Endothelial cell of umbilical vein (primary cell): ENCODE measurements around the gene AK5. TPM values are rescaled to one million over a fixed set of nuclear protein-coding genes. Genes with fewer than 3 reads are reported as not detected.

Source experiments
- BruUV-seq: library from RNA; stranded (reverse); fragments of 400-500 nt; replicated peaks from 2 replicates; lab custom pipeline; 2021; lab: Mats Ljungman, UMichigan
- CTCF ChIA-PET: fragments of 300-600, 350-600 bp; sonication (Branson Sonifier 250); formaldehyde crosslinking; loops from one replicate; lab custom pipeline; 2021; ENCODE audit warnings: antibody characterized with exemption, inconsistent platforms; lab: Charles Lee
- POLR2A ChIA-PET: fragments of 300-600, 350-600 bp; sonication (Branson Sonifier 250); formaldehyde crosslinking; loops from one replicate; lab custom pipeline; 2021; ENCODE audit warnings: antibody characterized with exemption, inconsistent platforms; lab: Charles Lee
- DNase-seq: peaks from one replicate; pipeline ENCODE4 v3.0.0-alpha.2; 2011; ENCODE audit warnings: low read depth, low spot score
- FAIRE-seq: peaks from 2 replicates; lab custom pipeline; 2011; peaks lifted over from hg19 to GRCh38; lab: Jason Lieb, UNC
- H2AFZ ChIP-seq: 2 replicates; pipeline ENCODE4 v1.6.0; 2012; ENCODE audit warnings: low read depth, low read length, control low read depth, inconsistent platforms
- H3K27ac ChIP-seq: 2 replicates; pipeline ENCODE4 v1.5.1; 2011; ENCODE audit warnings: low read depth, mild to moderate bottlenecking, control low read depth, low read length, moderate library complexity; ENCODE audit not compliant: insufficient read depth
- H3K27me3 ChIP-seq, 2 experiments: 2 replicates each; pipeline versions ENCODE4 v1.6.0 to v1.6.1; 2011; ENCODE audit warnings: low read length in 2 of 2, mixed read lengths in 1 of 2; ENCODE audit not compliant: control insufficient read depth in 2 of 2, insufficient read depth in 2 of 2
- H3K36me3 ChIP-seq, 2 experiments: 2 replicates in 1 of 2; 3 replicates in 1 of 2; pipeline ENCODE4 v1.5.1; 2011; ENCODE audit warnings: low read length in 2 of 2, mild to moderate bottlenecking in 1 of 2, moderate library complexity in 1 of 2; ENCODE audit not compliant: control insufficient read depth in 2 of 2, insufficient read depth in 2 of 2; ENCODE audit errors: extremely low read depth in 1 of 2
- H3K4me1 ChIP-seq: 3 replicates; pipeline ENCODE4 v1.5.1; 2011; ENCODE audit warnings: mild to moderate bottlenecking, low read length; ENCODE audit not compliant: control insufficient read depth, insufficient read depth; ENCODE audit errors: extremely low read depth
- H3K4me2 ChIP-seq: 2 replicates; pipeline ENCODE4 v1.6.1; 2011; ENCODE audit warnings: low read length, control low read depth, mixed read lengths; ENCODE audit not compliant: insufficient read depth
- H3K4me3 ChIP-seq, 3 experiments: fragments of 200-600 bp in 1 of 3; sonication (generic), shearing (Covaris generic) in 1 of 3; replicated peaks in 1 of 3; 2 replicates each; pipeline ENCODE4 v1.5.1; 2011 to 2016; ENCODE audit warnings: control low read depth in 3 of 3, low read length in 3 of 3, mild to moderate bottlenecking in 2 of 3, inconsistent platforms in 1 of 3, low read depth in 1 of 3, moderate library complexity in 1 of 3; ENCODE audit not compliant: insufficient read depth in 1 of 3
- H3K79me2 ChIP-seq: 2 replicates; pipeline ENCODE4 v1.6.0; 2012; ENCODE audit warnings: low read length, inconsistent platforms; ENCODE audit not compliant: control insufficient read depth, insufficient read depth
- H3K9ac ChIP-seq: replicated peaks from 2 replicates; pipeline ENCODE3; 2011; ENCODE audit warnings: low read length, control low read depth; ENCODE audit not compliant: insufficient read depth; ENCODE audit errors: extremely low read depth
- H3K9me1 ChIP-seq: replicated peaks from 3 replicates; pipeline ENCODE4 v1.6.0; 2011; ENCODE audit warnings: mild to moderate bottlenecking, low read length; ENCODE audit not compliant: control insufficient read depth, insufficient read depth; ENCODE audit errors: extremely low read depth
- H3K9me3 ChIP-seq: replicated peaks from 2 replicates; pipeline ENCODE4 v1.5.1; 2012; ENCODE audit warnings: low read length, inconsistent platforms; ENCODE audit not compliant: control insufficient read depth, insufficient read depth
- H4K20me1 ChIP-seq: replicated peaks from 2 replicates; pipeline ENCODE3; 2011; ENCODE audit warnings: mild to moderate bottlenecking, low read length; ENCODE audit not compliant: control insufficient read depth, insufficient read depth; ENCODE audit errors: extremely low read depth
- CTCF ChIP-seq, 2 donors: IDR thresholded peaks; 1 replicate in 1 of 2; 2 replicates in 1 of 2; pipeline ENCODE4 v1.5.1; 2011; ENCODE audit warnings: low read length in 2 of 2, mild to moderate bottlenecking in 2 of 2, moderate library complexity in 2 of 2, control low read depth in 1 of 2, inconsistent platforms in 1 of 2, low read depth in 1 of 2; ENCODE audit not compliant: insufficient read depth in 1 of 2; ENCODE audit errors: extremely low read depth in 1 of 2
- FOS ChIP-seq: IDR thresholded peaks from 2 replicates; pipeline ENCODE4 v1.6.1; 2011; ENCODE audit warnings: mild to moderate bottlenecking, low read length, moderate library complexity, borderline replicate concordance; ENCODE audit not compliant: insufficient read depth
- GATA2 ChIP-seq: IDR thresholded peaks from 2 replicates; pipeline ENCODE4 v1.7.0; 2011; ENCODE audit warnings: low read depth, mild to moderate bottlenecking, moderate library complexity, mixed read lengths, low read length; ENCODE audit not compliant: insufficient read length, insufficient read depth
- JUN ChIP-seq: IDR thresholded peaks from 2 replicates; pipeline ENCODE4 v1.6.1; 2011; ENCODE audit warnings: borderline replicate concordance, low read depth; ENCODE audit not compliant: insufficient read length, insufficient read depth
- MAX ChIP-seq: IDR thresholded peaks from 2 replicates; pipeline ENCODE4 v1.6.1; 2011; ENCODE audit not compliant: insufficient read depth, insufficient read length
- POLR2A ChIP-seq: IDR thresholded peaks from 2 replicates; pipeline ENCODE4 v1.6.1; 2012; ENCODE audit warnings: low read depth, mild to moderate bottlenecking, control low read depth, low read length
- POLR2AphosphoS5 ChIP-seq: IDR thresholded peaks from 2 replicates; pipeline ENCODE4 v1.6.1; 2012; ENCODE audit warnings: low read depth, mild to moderate bottlenecking, control low read depth, low read length, moderate library complexity; ENCODE audit not compliant: insufficient read depth
- dilution Hi-C: fragments of 300-500 bp; cut with MboI; formaldehyde crosslinking; loops from one replicate; pipeline ENCODE4 v1.15.0; 2019; ENCODE audit warnings: low sequenced_read_pairs; ENCODE audit not compliant: extremely low pct_ligation_motif_present
- intact Hi-C: fragments of 100-400 bp; cut with micrococcal nuclease; formaldehyde crosslinking; loops from one replicate; pipeline ENCODE4 v1.10.0; 2022
- polyA plus RNA-seq, 4 experiments: library from polyadenylated mRNA; depleted of rRNA in 3 of 4; stranded (reverse) in 3 of 4; unstranded in 1 of 4; fragments of >200 nt; gene quantifications; 2 replicates each; pipeline versions ENCODE4 v1.2.1 to v1.2.3, GENCODE V29; 2011 to 2012; ENCODE audit warnings: missing spikeins in 1 of 4
- total RNA-seq: library from RNA; stranded (reverse); gene quantifications from 2 replicates; pipeline ENCODE4 v1.2.3, GENCODE V29; 2021

Gene AK5
- total and polyA plus RNA-seq, 2 donors (not counting 3 experiments of a cell fraction or from before 2014, with no cell fraction given) = 5.0 to 7.5 TPM

GRCh38 chr1:77388661-77389060 lies 106.8 kb downstream of the AK5 start:
- Histone ChIP-seq H4K20me1 (no peaks in the 10 kb centered on the region), H2AFZ (no peak overlapping the region), H3K9me1 (no peaks in the 10 kb centered on the region), H3K27me3 (no peaks in the 10 kb centered on the region), H3K27ac (no peak overlapping the region), H3K9ac (no peak overlapping the region), H3K4me3 (no peak overlapping the region), H3K4me2 (no peak overlapping the region), H3K36me3 (no peaks in the 10 kb centered on the region), H3K4me1 (peaks cover 2% of the 10 kb centered on the region), H3K79me2 (no peaks in the 10 kb centered on the region), H3K9me3 (no peaks in the 10 kb centered on the region)
- ChIA-PET CTCF (no interaction called here), POLR2A (no interaction called here)
- dilution Hi-C loops = no loop called here
- DNase-seq (no peak), FAIRE-seq (no peak)
- no TSS peak for BruUV-seq
- TF ChIP-seq CTCF (IDR thresholded peaks at IDR 0.05; ENCODE audit: extremely low read depth in 1 of 2, insufficient read depth in 1 of 2, low read depth in 1 of 2, low read length in 2 of 2) (no peak), FOS (no peak), POLR2AphosphoS5 (no peak), POLR2A (no peak), GATA2 (no peak), JUN (no peak), MAX (no peak)
- intact Hi-C loops = no loop called here
